ENCODE measurements around the gene BDKRB2.

DNA sequence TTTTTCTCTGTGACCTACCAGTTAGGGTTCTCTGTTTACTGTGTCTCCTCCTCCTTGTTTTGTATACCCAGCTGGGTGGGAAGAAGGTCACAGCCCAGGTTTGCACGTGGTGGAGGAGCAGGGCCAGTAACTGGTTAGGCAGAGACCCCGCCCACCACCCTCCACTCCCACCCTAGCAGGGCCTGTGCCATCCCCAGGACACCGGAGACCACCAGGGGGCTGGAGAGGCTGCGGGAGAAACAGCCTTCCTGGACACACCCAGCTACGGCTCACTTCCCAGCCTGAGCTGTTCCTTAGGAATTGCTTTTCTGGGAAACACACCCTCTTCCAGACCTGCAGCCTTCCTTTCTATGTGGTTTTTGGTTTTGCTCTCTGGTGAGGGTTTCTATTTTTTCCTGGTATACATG, 21.1 kb downstream of the BDKRB2 start:
- TF ChIP-seq, protein P1, sequence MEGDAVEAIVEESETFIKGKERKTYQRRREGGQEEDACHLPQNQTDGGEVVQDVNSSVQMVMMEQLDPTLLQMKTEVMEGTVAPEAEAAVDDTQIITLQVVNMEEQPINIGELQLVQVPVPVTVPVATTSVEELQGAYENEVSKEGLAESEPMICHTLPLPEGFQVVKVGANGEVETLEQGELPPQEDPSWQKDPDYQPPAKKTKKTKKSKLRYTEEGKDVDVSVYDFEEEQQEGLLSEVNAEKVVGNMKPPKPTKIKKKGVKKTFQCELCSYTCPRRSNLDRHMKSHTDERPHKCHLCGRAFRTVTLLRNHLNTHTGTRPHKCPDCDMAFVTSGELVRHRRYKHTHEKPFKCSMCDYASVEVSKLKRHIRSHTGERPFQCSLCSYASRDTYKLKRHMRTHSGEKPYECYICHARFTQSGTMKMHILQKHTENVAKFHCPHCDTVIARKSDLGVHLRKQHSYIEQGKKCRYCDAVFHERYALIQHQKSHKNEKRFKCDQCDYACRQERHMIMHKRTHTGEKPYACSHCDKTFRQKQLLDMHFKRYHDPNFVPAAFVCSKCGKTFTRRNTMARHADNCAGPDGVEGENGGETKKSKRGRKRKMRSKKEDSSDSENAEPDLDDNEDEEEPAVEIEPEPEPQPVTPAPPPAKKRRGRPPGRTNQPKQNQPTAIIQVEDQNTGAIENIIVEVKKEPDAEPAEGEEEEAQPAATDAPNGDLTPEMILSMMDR (conservative IDR thresholded peaks at IDR 0.05; ENCODE audit: low read length) = no peak
- TF ChIP-seq EZH2phosphoT487 (IDR thresholded peaks at IDR 0.05; ENCODE audit: borderline replicate concordance) = no peak

Measured in Loucy (cell line).